ENCODE measurements around the gene ZNF84. TPM values are rescaled to one million over a fixed set of nuclear protein-coding genes. Genes with fewer than 3 reads are reported as not detected.

Gene ZNF84
- polyA plus RNA-seq, 2 of the 4 experiments (the other 2 are of a cell fraction), result 13.3 to 31.0 TPM

DNA sequence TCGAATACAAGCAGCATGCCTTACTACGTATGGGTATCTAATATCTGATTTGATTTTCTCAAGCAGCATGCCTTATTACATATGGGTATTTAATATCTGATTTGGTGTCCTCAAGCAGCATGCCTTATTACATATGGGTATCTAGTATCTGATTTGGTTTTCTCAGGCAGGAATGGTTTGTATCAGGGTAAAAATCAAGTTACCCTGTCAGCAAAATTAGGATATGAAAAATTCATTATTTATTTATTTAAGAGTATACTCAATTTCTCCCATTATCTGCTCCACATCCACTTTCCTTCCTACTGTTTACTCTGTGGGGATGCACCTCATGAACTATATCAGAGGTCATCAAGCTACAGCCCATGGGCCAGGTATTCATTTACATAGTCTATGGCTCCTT, 70.8 kb downstream of the ZNF84 start:
- FAIRE-seq (no peak), DNase-seq (ENCODE audit: low read depth in 1 of 2, low spot score in 1 of 2) (no peak), ATAC-seq (no peak)
- ChIA-PET CTCF (no interaction called here), POLR2A (no interaction called here)
- no peak for TF ChIP-seq RCOR1 (IDR thresholded peaks at IDR 0.05; ENCODE audit: low read depth, low read length)
- peak; percentile 53 for TF ChIP-seq MAFK (IDR thresholded peaks at IDR 0.05; ENCODE audit: partially characterized antibody)
- Histone ChIP-seq H3K27ac (no peak overlapping the region), H3K4me1 (no peaks in the 10 kb centered on the region), H3K4me3 (no peak overlapping the region), H3K9me3 (peaks cover 91% of the 10 kb centered on the region), H3K4me2 (no peak overlapping the region)
- 74% methylated on average over 2 of the region's 2 CpGs for WGBS (ENCODE audit: missing lambda C conversion rate)

Small RNA genes within 50 kb of the gene (small RNA-seq; reads per million reads assigned to genes)
- 0 reads per million in 6 experiments for gene RNU4ATAC12P

Other genes starting within 250 kb of the ZNF84 start
- gene GOLGA3, start 208.6 kb upstream of the ZNF84 start, polyA plus RNA-seq (2011; rRNA removed), result 25.5 and 32.0 TPM in 2 replicates
- gene GOLGA3, start 208.6 kb upstream of the ZNF84 start, polyA plus RNA-seq (2017; fragmentation: RNase III; extraction: RNeasy Plus Mini Kit Qiagen cat#74134 plus additional on column Dnase treatment), result 22.1 to 23.7 TPM (median 23.0 TPM) in 3 replicates
- 38.8 and 41.0 TPM in 2 replicates for gene CHFR, start 149.9 kb upstream of the ZNF84 start, polyA plus RNA-seq (2011; rRNA removed)
- 19.2 to 21.2 TPM (median 20.9 TPM) in 3 replicates for gene CHFR, start 149.9 kb upstream of the ZNF84 start, polyA plus RNA-seq (2017; fragmentation: RNase III; extraction: RNeasy Plus Mini Kit Qiagen cat#74134 plus additional on column Dnase treatment)
- 15.2 and 18.2 TPM in 2 replicates for gene ZNF605, start 81.2 kb upstream of the ZNF84 start, polyA plus RNA-seq (2011; rRNA removed)
- 5.6 to 6.5 TPM (median 5.7 TPM) in 3 replicates for gene ZNF605, start 81.2 kb upstream of the ZNF84 start, polyA plus RNA-seq (2017; fragmentation: RNase III; extraction: RNeasy Plus Mini Kit Qiagen cat#74134 plus additional on column Dnase treatment)
- gene ZNF26, start 51.1 kb upstream of the ZNF84 start, polyA plus RNA-seq (2011; rRNA removed), result 10.1 and 11.3 TPM in 2 replicates
- gene ZNF26, start 51.1 kb upstream of the ZNF84 start, polyA plus RNA-seq (2017; fragmentation: RNase III; extraction: RNeasy Plus Mini Kit Qiagen cat#74134 plus additional on column Dnase treatment), result 6.5 to 8.3 TPM (median 7.4 TPM) in 3 replicates
- gene ZNF140, start 43.4 kb downstream of the ZNF84 start, polyA plus RNA-seq (2011; rRNA removed), result 22.8 and 23.2 TPM in 2 replicates
- 8.8 to 10.0 TPM (median 9.9 TPM) in 3 replicates for gene ZNF140, start 43.4 kb downstream of the ZNF84 start, polyA plus RNA-seq (2017; fragmentation: RNase III; extraction: RNeasy Plus Mini Kit Qiagen cat#74134 plus additional on column Dnase treatment)
- gene ZNF891, start 92.8 kb downstream of the ZNF84 start, polyA plus RNA-seq (2011; rRNA removed), result 1.5 and 1.6 TPM in 2 replicates
- gene ZNF891, start 92.8 kb downstream of the ZNF84 start, polyA plus RNA-seq (2017; fragmentation: RNase III; extraction: RNeasy Plus Mini Kit Qiagen cat#74134 plus additional on column Dnase treatment), result 0.54 to 0.64 TPM (median 0.62 TPM) in 3 replicates
- 4.1 and 4.5 TPM in 2 replicates for gene ZNF10, start 93.1 kb downstream of the ZNF84 start, polyA plus RNA-seq (2011; rRNA removed)
- 2.0 to 2.3 TPM (median 2.2 TPM) in 3 replicates for gene ZNF10, start 93.1 kb downstream of the ZNF84 start, polyA plus RNA-seq (2017; fragmentation: RNase III; extraction: RNeasy Plus Mini Kit Qiagen cat#74134 plus additional on column Dnase treatment)
- gene ZNF268, start 144.0 kb downstream of the ZNF84 start, polyA plus RNA-seq (2011; rRNA removed), result 20.0 and 21.5 TPM in 2 replicates
- gene ZNF268, start 144.0 kb downstream of the ZNF84 start, polyA plus RNA-seq (2017; fragmentation: RNase III; extraction: RNeasy Plus Mini Kit Qiagen cat#74134 plus additional on column Dnase treatment), result 11.7 to 13.2 TPM (median 12.5 TPM) in 3 replicates
- gene ANHX, start 198.4 kb downstream of the ZNF84 start, polyA plus RNA-seq (2011; rRNA removed), result not detected in 2 replicates
- not detected in 3 replicates for gene ANHX, start 198.4 kb downstream of the ZNF84 start, polyA plus RNA-seq (2017; fragmentation: RNase III; extraction: RNeasy Plus Mini Kit Qiagen cat#74134 plus additional on column Dnase treatment)

Data from A549 (cell line).